ENCODE results near the gene P4HA2. TPM values are rescaled to one million over a fixed set of nuclear protein-coding genes. Genes with fewer than 3 reads are reported as not detected.
A peak's percentile ranks its signal among the peaks of the same experiment; 100 is the strongest.

The P4HA2 gene
- total RNA-seq, 2 experiments from 2014 or later, result 8.3 to 19.4 TPM

DNA sequence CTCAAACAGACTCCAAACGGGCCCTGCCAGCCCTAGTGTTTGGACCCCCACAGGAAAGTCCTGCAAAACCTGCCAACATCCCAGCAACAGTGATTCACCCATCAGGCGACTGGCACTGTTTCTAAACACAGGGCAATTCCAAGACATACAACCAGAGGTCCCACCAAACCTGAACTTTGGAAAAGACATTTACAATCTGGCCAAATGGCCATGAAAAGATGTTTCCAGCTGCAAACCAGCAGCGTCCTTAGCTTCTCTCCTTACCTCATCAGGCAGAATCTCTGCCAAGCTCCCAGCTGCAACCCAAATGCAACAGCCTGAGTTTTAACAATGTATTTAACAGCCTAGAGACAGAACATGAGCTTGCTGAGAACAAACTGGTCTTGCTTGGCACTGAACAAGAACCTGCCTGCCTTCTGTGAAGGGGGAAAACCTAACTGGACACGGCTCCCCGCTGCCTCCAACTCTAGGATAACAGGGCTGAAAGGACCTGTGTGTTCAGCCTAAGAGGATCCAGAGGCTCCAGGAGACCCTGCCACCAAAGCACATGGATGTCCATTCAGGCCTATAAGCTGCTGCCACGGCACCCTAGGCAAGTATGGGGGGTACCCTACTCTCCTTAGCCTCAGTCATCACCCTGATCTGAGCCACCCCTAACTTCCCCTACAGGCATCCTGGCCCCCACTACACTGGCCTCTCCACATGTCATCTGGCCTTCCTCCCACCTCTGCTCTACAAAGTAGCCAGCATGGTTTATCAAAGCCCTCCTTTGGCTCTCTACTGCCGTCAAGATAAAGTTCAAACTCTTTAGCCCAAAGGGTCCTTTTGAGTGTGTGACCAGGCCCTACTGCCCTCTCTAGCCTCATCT lies 5.6 kb downstream of the P4HA2 start:
- CTCF ChIA-PET, result interaction anchor here (1.1 kb wide), 1 partner anchor 16 kb away, joined by 3 read pairs; no protein-coding TSS in a partner anchor
- ATAC-seq (no peak), DNase-seq (no peak)
- no peaks in the 10 kb centered on the region for H3K36me3 Mint-ChIP-seq
- no peaks in the 10 kb centered on the region for H3K9me3 Mint-ChIP-seq (ENCODE audit: low read depth)
- no peak overlapping the region for H3K4me3 Mint-ChIP-seq
- peaks cover 9% of the 10 kb centered on the region for H3K27me3 Mint-ChIP-seq
- H3K4me1 Mint-ChIP-seq, result peaks cover 4% of the 10 kb centered on the region
- H3K27ac Mint-ChIP-seq, result no peak overlapping the region

DNA sequence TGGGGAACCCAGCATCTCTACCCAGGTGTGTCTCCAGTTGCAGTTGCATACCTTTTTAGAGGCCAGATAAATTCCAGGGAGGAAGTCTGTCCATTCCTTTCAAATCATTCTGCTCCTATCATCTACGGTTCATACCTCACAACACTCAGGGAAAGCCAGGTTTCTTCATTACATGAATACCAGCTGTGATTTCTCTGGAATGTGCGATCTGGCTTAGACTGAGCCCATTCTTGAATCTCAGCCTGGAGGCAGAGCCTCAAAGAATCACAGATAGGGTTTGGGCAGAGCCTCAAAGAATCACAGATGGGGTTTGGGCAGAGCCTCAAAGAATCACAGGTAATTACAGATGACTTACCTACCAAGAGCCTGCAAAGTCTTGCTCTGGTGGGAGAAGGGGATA lies 7.2 kb downstream of the P4HA2 start:
- Mint-ChIP-seq H3K4me1 (no peaks in the 10 kb centered on the region), H3K27ac (no peak overlapping the region), H3K27me3 (no peaks in the 10 kb centered on the region), H3K36me3 (no peaks in the 10 kb centered on the region), H3K4me3 (no peak overlapping the region), H3K9me3 (ENCODE audit: low read depth) (no peaks in the 10 kb centered on the region)
- ATAC-seq (no peak), DNase-seq (no peak)
- CTCF ChIA-PET, result interaction anchor here (1.1 kb wide), 1 partner anchor 18 kb away, joined by 4 read pairs; no protein-coding TSS in a partner anchor

GRCh38 chr5:132219981-132220380 lies 7.7 kb downstream of the P4HA2 start:
- DNase-seq (no peak), ATAC-seq (peak; percentile 23)
- CTCF ChIA-PET, result interaction anchor here (1.1 to 1.3 kb wide), 2 partner anchors 12 to 18 kb away, joined by 3 to 4 read pairs; no protein-coding TSS in a partner anchor
- Mint-ChIP-seq H3K4me1 (no peaks in the 10 kb centered on the region), H3K9me3 (ENCODE audit: low read depth) (no peaks in the 10 kb centered on the region), H3K4me3 (no peak overlapping the region), H3K27me3 (no peaks in the 10 kb centered on the region), H3K36me3 (no peaks in the 10 kb centered on the region), H3K27ac (no peak overlapping the region)

GRCh38 chr5:132219289-132219970 lies 8.2 kb downstream of the P4HA2 start:
- H3K9me3 Mint-ChIP-seq (ENCODE audit: low read depth), result no peaks in the 10 kb centered on the region
- no peaks in the 10 kb centered on the region for H3K4me1 Mint-ChIP-seq
- CTCF ChIA-PET, result interaction anchor here (1.3 kb wide), 1 partner anchor 11 kb away, joined by 3 read pairs; no protein-coding TSS in a partner anchor
- no peak for ATAC-seq
- H3K27me3 Mint-ChIP-seq, result no peaks in the 10 kb centered on the region
- no peaks in the 10 kb centered on the region for H3K36me3 Mint-ChIP-seq
- H3K27ac Mint-ChIP-seq, result no peak overlapping the region
- no peak overlapping the region for H3K4me3 Mint-ChIP-seq
- DNase-seq, result no peak

DNA sequence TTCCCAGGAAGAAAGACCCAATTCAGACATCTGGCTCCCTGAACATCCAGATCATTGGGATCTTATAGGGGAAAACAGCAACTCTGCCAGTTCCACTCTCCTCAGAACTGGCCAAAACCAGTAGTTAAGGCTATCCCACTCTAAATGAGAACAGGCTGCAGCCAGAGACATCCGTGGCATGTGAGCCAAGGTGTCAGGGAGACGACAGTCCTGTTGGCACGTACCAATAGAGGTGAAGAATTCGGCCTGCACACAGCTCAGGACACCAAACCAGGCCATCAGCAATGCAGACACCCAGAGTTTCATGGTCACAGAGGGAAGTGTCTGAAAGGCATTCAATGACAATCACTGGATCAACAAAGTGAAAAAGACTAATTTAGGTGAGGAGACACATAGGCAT lies 9.3 kb downstream of the P4HA2 start:
- no peaks in the 10 kb centered on the region for H3K36me3 Mint-ChIP-seq
- no peaks in the 10 kb centered on the region for H3K9me3 Mint-ChIP-seq (ENCODE audit: low read depth)
- no peaks in the 10 kb centered on the region for H3K4me1 Mint-ChIP-seq
- ATAC-seq, result no peak
- DNase-seq, result no peak
- no peak overlapping the region for H3K4me3 Mint-ChIP-seq
- CTCF ChIA-PET, result interaction anchor here (0.6 kb wide), 1 partner anchor 54 kb away, joined by 3 read pairs; no protein-coding TSS in a partner anchor
- no peak overlapping the region for H3K27ac Mint-ChIP-seq
- no peaks in the 10 kb centered on the region for H3K27me3 Mint-ChIP-seq

- Mint-ChIP-seq H3K27me3 (no peaks in the 10 kb centered on the region), H3K4me3 (no peak overlapping the region), H3K36me3 (no peaks in the 10 kb centered on the region), H3K9me3 (ENCODE audit: low read depth) (no peaks in the 10 kb centered on the region), H3K27ac (peak overlapping the region; percentile 10), H3K4me1 (no peaks in the 10 kb centered on the region)
- ATAC-seq (no peak), DNase-seq (no peak)
- CTCF ChIA-PET, result interaction anchor here (2.5 kb wide), 1 partner anchor 23 kb away, joined by 9 read pairs; no protein-coding TSS in a partner anchor
Measured at GRCh38 chr5:132215329-132215728, 12.3 kb downstream of the P4HA2 start.

DNA sequence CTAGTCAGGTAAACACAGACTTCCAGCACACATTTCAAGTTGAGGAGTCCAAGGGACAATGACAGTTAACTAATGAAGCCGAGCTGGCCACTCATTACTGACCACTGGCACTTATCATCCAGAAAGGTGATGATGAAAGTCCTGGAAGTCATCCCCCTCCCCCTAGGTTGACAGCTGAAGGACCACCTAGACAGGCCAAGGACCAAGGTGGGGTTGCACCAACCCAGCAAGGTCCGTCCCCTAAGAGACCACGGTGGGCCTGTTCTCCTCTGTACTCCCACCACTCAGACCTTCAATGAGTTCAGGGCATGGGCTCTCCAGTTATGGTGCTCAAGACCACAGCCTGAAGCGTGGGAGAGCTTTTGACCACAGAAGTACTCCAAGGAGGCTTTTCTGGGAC lies 13.2 kb downstream of the P4HA2 start:
- H3K4me3 Mint-ChIP-seq, result no peak overlapping the region
- H3K27ac Mint-ChIP-seq, result no peak overlapping the region
- no peaks in the 10 kb centered on the region for H3K4me1 Mint-ChIP-seq
- no peak for DNase-seq
- no peaks in the 10 kb centered on the region for H3K27me3 Mint-ChIP-seq
- CTCF ChIA-PET, result interaction anchor here (2.5 kb wide), 1 partner anchor 24 kb away, joined by 9 read pairs; no protein-coding TSS in a partner anchor
- no peak for ATAC-seq
- no peaks in the 10 kb centered on the region for H3K9me3 Mint-ChIP-seq (ENCODE audit: low read depth)
- H3K36me3 Mint-ChIP-seq, result no peaks in the 10 kb centered on the region

DNA sequence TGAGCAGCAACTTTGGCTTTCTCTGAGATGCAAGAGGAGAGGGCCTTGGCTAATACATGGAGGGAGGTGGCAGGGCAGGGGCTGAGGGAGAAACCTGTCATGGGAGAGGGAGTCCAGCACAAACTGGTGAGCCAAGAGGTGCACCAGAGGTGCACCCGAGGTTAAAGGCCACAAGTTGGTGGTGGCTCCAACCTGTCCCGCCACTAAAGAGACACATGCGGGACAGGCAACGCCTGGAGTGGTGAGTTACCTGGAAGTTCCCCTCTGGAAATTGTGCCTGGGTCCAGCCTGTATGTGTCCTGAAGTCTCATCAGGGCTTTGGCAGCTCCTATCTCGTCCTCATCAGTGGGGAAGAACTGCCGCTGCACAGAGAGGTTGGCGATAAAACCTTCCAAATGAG lies 14.0 kb downstream of the P4HA2 start:
- Mint-ChIP-seq H3K27me3 (no peaks in the 10 kb centered on the region), H3K4me3 (no peak overlapping the region), H3K4me1 (peaks cover 4% of the 10 kb centered on the region), H3K27ac (no peak overlapping the region), H3K36me3 (no peaks in the 10 kb centered on the region), H3K9me3 (ENCODE audit: low read depth) (no peaks in the 10 kb centered on the region)
- DNase-seq, result no peak
- no peak for ATAC-seq
- CTCF ChIA-PET, result no interaction called here

GRCh38 chr5:132211787-132212186 lies 15.9 kb downstream of the P4HA2 start:
- ATAC-seq, result no peak
- Mint-ChIP-seq H3K27me3 (no peaks in the 10 kb centered on the region), H3K4me3 (no peak overlapping the region)

DNA sequence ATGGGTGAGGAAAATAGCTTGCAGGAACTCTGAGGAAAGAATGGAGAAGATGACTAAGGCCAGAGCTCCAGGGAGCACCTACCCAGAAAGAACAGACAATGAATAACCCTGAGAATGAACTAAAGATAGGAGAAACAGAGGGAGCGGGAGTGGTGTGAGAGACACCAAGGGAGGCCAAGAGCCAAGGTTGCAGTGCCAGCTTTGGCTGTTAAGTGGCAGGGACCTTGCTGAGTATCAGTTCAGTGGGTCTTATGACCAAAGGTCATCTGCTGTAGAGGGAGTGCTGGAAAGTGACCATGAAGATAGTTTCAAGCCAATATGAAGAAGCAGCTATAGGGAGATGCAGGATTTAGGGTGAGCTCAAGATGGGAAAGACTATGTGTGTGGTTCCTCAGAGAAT lies 16.7 kb downstream of the P4HA2 start:
- peaks cover 4% of the 10 kb centered on the region for H3K4me1 Mint-ChIP-seq
- H3K36me3 Mint-ChIP-seq, result no peaks in the 10 kb centered on the region
- no peak for DNase-seq
- H3K4me3 Mint-ChIP-seq, result no peak overlapping the region
- H3K9me3 Mint-ChIP-seq (ENCODE audit: low read depth), result no peaks in the 10 kb centered on the region
- H3K27ac Mint-ChIP-seq, result no peak overlapping the region
- CTCF ChIA-PET, result interaction anchor here (1.4 to 1.5 kb wide), 2 partner anchors 28 to 139 kb away, joined by 3 to 6 read pairs; no protein-coding TSS in a partner anchor
- no peaks in the 10 kb centered on the region for H3K27me3 Mint-ChIP-seq
- no peak for ATAC-seq

More at GRCh38 chr5:132211787-132212186, 15.9 kb downstream of the P4HA2 start:
- Mint-ChIP-seq H3K36me3 (no peaks in the 10 kb centered on the region), H3K9me3 (ENCODE audit: low read depth) (no peaks in the 10 kb centered on the region), H3K27ac (no peak overlapping the region), H3K4me1 (peaks cover 4% of the 10 kb centered on the region)
- no peak for DNase-seq
- CTCF ChIA-PET, result interaction anchor here (1.1 to 1.4 kb wide), 2 partner anchors 22 to 27 kb away, joined by 3 to 6 read pairs; no protein-coding TSS in a partner anchor

DNA sequence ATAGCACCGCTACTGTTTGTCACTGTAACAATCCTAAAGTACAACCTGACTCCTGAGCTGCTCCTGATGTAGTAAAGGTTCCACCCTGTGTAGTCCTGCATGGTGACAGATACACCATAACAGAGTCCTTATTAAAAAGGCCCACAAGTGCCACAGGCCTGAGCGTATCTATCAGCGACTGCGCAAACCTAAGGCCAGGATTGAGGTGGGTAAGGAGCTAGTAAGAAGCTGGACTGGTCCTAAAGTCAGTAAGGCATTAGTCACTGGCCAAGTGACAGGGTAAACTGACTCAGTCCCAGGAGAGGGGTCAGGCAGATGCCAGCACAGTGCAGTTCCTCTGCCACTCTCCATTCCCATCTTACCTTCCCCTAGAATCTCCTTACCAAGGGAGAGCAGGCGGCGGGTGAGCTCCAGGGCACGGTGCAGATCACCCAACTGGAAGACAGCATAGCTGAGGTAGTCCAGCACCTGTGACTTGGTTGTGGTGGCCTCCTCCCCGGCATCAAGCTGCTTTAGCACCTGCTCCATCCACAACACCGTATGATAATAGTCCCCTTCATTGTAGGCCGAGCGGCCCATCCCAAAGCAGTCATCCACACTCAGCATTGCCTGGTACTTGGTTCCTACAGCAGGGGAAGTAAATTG lies 17.6 kb downstream of the P4HA2 start:
- DNase-seq (no peak), ATAC-seq (no peak)
- CTCF ChIA-PET, result interaction anchor here (0.6 to 1.5 kb wide), 3 partner anchors 28 to 726 kb away, joined by 3 to 6 read pairs (median 3); no protein-coding TSS in a partner anchor
- H3K36me3 Mint-ChIP-seq, result no peaks in the 10 kb centered on the region
- H3K27ac Mint-ChIP-seq, result no peak overlapping the region
- no peak overlapping the region for H3K4me3 Mint-ChIP-seq
- no peaks in the 10 kb centered on the region for H3K9me3 Mint-ChIP-seq (ENCODE audit: low read depth)
- peaks cover 4% of the 10 kb centered on the region for H3K4me1 Mint-ChIP-seq
- H3K27me3 Mint-ChIP-seq, result no peaks in the 10 kb centered on the region

- H3K4me3 Mint-ChIP-seq, result no peak overlapping the region
- no peaks in the 10 kb centered on the region for H3K36me3 Mint-ChIP-seq
- no peak overlapping the region for H3K27ac Mint-ChIP-seq
- ATAC-seq (no peak), DNase-seq (no peak)
- peaks cover 4% of the 10 kb centered on the region for H3K4me1 Mint-ChIP-seq
- no peaks in the 10 kb centered on the region for H3K9me3 Mint-ChIP-seq (ENCODE audit: low read depth)
- H3K27me3 Mint-ChIP-seq, result no peaks in the 10 kb centered on the region
- CTCF ChIA-PET, result interaction anchor here (1.5 kb wide), 1 partner anchor 144 kb away, joined by 4 read pairs; no protein-coding TSS in a partner anchor
Measured at GRCh38 chr5:132209131-132209530, 18.5 kb downstream of the P4HA2 start.

DNA sequence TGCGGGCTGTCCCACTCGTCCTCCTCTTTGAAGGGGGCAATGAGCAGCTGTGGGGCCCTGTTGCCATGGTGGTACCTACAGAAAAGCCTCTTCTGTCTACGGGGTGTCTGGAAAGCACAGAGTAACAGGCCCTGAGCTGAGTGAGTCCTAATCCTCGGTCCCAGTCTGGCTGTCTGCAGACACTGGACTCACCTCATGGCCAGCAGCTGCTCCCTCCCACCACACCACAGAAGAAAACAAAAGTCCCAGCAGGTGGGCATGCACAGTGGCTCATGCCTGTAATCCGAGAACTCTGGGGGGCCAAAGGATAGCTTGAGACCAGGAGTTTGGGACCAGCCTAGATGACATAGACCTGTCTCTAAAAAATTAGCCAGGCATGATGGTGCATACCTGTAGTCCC lies 19.9 kb downstream of the P4HA2 start:
- Mint-ChIP-seq H3K4me3 (no peak overlapping the region), H3K27ac (no peak overlapping the region), H3K4me1 (peaks cover 4% of the 10 kb centered on the region), H3K9me3 (ENCODE audit: low read depth) (no peaks in the 10 kb centered on the region), H3K27me3 (no peaks in the 10 kb centered on the region), H3K36me3 (peaks cover 2% of the 10 kb centered on the region)
- DNase-seq (no peak), ATAC-seq (no peak)
- CTCF ChIA-PET, result interaction anchor here (1.0 to 1.5 kb wide), 3 partner anchors 11 to 143 kb away, joined by 3 to 4 read pairs (median 3); no protein-coding TSS in a partner anchor
